GM12801 (cell line): ENCODE data around the gene SWT1.

Experiments used
- TF ChIP-seq, protein P1 (sequence below): IDR thresholded peaks from one replicate; pipeline ENCODE4 v1.5.1; 2011; ENCODE audit warnings: control low read depth; ENCODE audit not compliant: insufficient read length; ENCODE audit errors: extremely low read depth

SWT1 gene

DNA sequence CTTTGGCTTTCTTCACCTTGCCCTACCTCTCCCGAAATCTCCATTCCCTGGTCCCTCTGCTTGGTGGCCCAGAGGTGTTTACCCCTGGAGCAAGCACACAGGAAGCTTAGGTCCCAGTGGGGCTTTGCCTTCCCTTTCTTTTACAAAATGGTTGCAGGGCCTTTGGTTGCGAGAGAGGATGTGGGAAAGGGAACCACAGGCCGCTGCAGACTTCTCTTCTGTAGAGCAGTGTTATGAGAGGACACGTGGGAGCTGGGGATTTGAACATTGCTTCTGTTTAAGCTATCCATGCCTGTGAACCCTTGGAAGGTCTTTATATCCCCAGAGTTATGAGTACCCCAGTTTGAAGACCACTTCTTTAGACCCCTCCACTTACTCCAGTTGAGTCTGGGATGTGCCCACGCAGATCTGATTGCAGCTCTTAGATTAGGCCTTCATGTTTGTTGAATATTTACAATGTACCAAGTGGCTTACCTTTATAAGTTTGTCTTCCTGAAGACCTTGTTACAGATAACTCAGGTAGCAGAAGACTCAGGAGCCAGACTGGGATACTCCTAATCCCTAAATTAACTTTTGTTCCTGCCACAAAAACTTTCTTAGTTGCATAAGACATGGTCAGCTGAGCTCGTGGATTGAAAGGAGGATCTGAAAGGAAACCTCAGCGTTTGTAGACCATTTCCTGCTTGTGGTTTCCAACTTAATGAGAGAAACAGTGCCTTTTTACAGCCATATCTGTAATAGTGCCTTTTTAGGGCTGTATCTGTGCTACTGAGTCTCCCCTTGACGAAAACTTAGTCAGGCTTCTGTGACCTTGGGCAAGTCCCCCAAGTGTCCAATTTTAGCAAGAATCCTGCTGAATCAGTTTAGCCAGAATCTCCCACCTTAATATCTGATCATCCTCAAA lies 182.0 kb downstream of the SWT1 start:
- TF ChIP-seq, protein P1, sequence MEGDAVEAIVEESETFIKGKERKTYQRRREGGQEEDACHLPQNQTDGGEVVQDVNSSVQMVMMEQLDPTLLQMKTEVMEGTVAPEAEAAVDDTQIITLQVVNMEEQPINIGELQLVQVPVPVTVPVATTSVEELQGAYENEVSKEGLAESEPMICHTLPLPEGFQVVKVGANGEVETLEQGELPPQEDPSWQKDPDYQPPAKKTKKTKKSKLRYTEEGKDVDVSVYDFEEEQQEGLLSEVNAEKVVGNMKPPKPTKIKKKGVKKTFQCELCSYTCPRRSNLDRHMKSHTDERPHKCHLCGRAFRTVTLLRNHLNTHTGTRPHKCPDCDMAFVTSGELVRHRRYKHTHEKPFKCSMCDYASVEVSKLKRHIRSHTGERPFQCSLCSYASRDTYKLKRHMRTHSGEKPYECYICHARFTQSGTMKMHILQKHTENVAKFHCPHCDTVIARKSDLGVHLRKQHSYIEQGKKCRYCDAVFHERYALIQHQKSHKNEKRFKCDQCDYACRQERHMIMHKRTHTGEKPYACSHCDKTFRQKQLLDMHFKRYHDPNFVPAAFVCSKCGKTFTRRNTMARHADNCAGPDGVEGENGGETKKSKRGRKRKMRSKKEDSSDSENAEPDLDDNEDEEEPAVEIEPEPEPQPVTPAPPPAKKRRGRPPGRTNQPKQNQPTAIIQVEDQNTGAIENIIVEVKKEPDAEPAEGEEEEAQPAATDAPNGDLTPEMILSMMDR: no peak

DNA sequence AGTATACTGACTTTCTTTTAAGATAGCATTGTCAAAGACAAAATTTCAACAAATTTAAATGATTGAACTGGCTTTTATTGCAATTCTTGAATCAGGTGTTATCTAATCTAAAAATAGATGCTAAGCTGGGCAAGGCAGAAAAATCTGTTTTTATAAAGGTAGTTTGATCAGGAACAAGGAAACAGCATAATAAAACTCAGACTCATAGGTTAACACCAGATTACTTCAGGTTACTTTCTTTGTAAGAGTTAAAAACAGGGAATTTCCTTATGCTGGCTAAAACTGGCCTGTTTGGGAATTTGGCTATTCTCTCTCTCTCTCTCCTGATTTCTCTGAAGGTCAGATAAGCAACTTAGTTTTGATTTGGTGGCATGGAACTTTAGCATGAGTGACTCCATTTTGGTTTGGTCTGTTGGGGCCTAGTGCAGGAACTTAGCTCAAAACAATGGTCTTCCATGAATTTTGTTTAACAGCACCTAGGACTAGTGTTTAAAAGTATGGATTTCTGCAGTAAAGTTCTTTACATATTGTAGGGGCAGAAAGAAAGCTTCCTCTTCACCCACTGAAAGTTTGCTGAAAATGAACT lies 184.3 kb downstream of the SWT1 start:
- TF ChIP-seq, protein P1: no peak
